Gastrocnemius medialis (tissue), 4 donors: ENCODE data around the gene SPECC1. TPM values are rescaled to one million over a fixed set of nuclear protein-coding genes. Genes with fewer than 3 reads are reported as not detected.

Source experiments
- ATAC-seq, 2 donors: fragments of 150-250 bp; one replicate each; pipeline ENCODE4 v1.9.1; 2016
- DNase-seq, 2 donors: peaks; one replicate each; pipeline ENCODE4 v3.0.0-alpha.2; 2019
- H3K27ac ChIP-seq, 4 donors: fragments of 200-600 bp; sonication (generic); 1 replicate in 1 of 4; 2 replicates in 3 of 4; pipeline ENCODE4 v1.5.1; 2016 to 2018; ENCODE audit warnings: mild to moderate bottlenecking in 2 of 4, moderate library complexity in 1 of 4
- H3K27me3 ChIP-seq, 3 donors: fragments of 200-600 bp; sonication (generic) in 2 of 3; 1 replicate in 1 of 3; 2 replicates in 2 of 3; pipeline versions ENCODE4 v1.5.1 to v1.6.0; 2016 to 2019; ENCODE audit warnings: mild to moderate bottlenecking in 1 of 3, moderate library complexity in 1 of 3
- H3K36me3 ChIP-seq, 2 donors: fragments of 200-600 bp; sonication (generic) in 1 of 2; one replicate each; pipeline ENCODE4 v1.5.1; 2017 to 2018
- H3K4me1 ChIP-seq, 2 donors: fragments of 200-600 bp; sonication (generic) in 1 of 2; one replicate each; pipeline ENCODE4 v1.5.1; 2016 to 2017; ENCODE audit warnings: mild to moderate bottlenecking in 2 of 2
- H3K4me3 ChIP-seq, 4 donors: fragments of 200-600 bp; sonication (generic) in 3 of 4; 1 replicate in 1 of 4; 2 replicates in 3 of 4; pipeline ENCODE4 v1.5.1; 2016 to 2019; ENCODE audit warnings: mild to moderate bottlenecking in 2 of 4
- H3K9me3 ChIP-seq, 3 donors: fragments of 200-600 bp; sonication (generic) in 2 of 3; 1 replicate in 1 of 3; 2 replicates in 2 of 3; pipeline ENCODE4 v1.5.1; 2016 to 2019
- POLR2A ChIP-seq, 2 donors: fragments of 450-650 bp; IDR thresholded peaks; one replicate each; pipeline ENCODE4 v1.6.1; 2017; ENCODE audit warnings: antibody characterized with exemption in 2 of 2, mild to moderate bottlenecking in 2 of 2, moderate library complexity in 2 of 2
- in situ Hi-C, 4 donors: fragments of 200-750 bp; cut with MboI; loops; one replicate each; pipeline versions ENCODE4 v1.15.0 to v1.8.0; 2017; ENCODE audit warnings: low sequenced_read_pairs in 4 of 4
- intact Hi-C: fragments of 100-400 bp; cut with DNase I; formaldehyde crosslinking; loops from one replicate; pipeline ENCODE4 v1.15.1; 2023; ENCODE audit warnings: low total_unique reads
- total RNA-seq, 4 donors: library from RNA; depleted of rRNA; stranded (reverse); fragments of >200 nt; gene quantifications; one replicate each; pipeline versions ENCODE4 v1.1.0 to v1.2.3, GENCODE V29; 2016
- TF ChIP-seq, protein P1 (sequence below), 5 experiments: fragments of 450-650 bp in 3 of 5; fragments of 200-600 bp in 2 of 5; sonication (generic) in 2 of 5; IDR thresholded peaks in 4 of 5; conservative IDR thresholded peaks in 1 of 5; 1 replicate in 4 of 5; 2 replicates in 1 of 5; pipeline ENCODE4 v1.5.1; 2016 to 2019; ENCODE audit warnings: antibody characterized with exemption in 5 of 5, mild to moderate bottlenecking in 3 of 5, moderate library complexity in 3 of 5

SPECC1 gene
- total RNA-seq, 4 donors from 2014 or later, result 6.1 to 17.9 (median 9.5) TPM

DNA sequence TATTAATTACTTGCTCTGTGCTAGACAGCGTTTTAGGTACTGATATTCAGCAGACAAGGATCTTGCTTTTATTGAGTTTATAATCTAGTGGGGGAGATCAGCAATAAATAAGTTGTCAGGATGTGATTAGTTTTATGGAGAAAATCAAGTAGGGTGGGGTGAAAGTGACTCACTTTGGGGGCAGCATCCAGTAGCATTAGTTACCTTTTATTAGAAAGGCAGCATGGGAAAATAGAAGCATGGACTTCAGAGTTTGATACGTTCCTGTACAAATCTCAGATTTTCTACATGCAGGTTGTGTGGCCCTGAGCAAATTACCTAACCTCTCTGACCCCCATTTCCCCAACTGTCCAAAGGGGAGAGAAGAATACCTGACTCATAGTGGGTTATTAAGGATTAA, 42.5 kb downstream of the SPECC1 start:
- in situ Hi-C loops (no loop called here), intact Hi-C loops (no loop called here)
- no peaks in the 10 kb centered on the region for H3K9me3 ChIP-seq
- no peaks in the 10 kb centered on the region for H3K27me3 ChIP-seq
- DNase-seq, result no peak
- H3K36me3 ChIP-seq, result no peaks in the 10 kb centered on the region
- TF ChIP-seq, protein P1, sequence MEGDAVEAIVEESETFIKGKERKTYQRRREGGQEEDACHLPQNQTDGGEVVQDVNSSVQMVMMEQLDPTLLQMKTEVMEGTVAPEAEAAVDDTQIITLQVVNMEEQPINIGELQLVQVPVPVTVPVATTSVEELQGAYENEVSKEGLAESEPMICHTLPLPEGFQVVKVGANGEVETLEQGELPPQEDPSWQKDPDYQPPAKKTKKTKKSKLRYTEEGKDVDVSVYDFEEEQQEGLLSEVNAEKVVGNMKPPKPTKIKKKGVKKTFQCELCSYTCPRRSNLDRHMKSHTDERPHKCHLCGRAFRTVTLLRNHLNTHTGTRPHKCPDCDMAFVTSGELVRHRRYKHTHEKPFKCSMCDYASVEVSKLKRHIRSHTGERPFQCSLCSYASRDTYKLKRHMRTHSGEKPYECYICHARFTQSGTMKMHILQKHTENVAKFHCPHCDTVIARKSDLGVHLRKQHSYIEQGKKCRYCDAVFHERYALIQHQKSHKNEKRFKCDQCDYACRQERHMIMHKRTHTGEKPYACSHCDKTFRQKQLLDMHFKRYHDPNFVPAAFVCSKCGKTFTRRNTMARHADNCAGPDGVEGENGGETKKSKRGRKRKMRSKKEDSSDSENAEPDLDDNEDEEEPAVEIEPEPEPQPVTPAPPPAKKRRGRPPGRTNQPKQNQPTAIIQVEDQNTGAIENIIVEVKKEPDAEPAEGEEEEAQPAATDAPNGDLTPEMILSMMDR (IDR thresholded peaks at IDR 0.05 in 4 of 5, conservative IDR thresholded peaks at IDR 0.05 in 1 of 5), result no peak
- TF ChIP-seq POLR2A (IDR thresholded peaks at IDR 0.05), result no peak
- H3K27ac ChIP-seq, result no peak overlapping the region
- no peaks in the 10 kb centered on the region for H3K4me1 ChIP-seq
- ATAC-seq, result no peak
- H3K4me3 ChIP-seq, result no peak overlapping the region

DNA sequence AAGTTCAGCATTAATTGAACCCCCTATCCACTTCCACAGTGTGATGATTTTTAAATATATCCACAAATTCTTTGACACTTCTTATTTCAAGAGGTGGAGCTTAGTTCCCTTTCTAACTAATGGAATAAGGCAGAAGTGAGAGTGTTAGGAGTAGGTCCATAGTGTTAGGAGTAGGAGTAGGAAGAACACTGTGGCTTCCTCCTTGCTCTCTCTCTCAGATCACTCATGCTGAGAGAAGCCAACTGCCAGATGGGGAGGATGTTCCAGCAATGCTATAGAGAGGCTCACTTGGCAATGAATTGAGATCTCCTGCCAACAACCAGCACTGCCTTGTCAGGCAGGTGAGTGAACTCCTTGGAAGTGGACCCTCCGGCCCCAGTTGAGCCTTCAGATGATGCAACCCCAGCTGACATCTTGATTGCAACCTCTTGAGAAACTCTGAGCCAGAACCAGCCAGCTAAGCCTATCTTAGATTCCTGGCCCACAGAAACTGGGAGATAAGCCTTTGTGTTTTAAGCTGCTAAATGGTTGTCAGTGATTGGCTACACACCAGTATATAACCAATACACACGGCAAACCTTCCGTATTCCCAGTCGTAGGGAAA, 44.3 kb downstream of the SPECC1 start:
- no peak for ATAC-seq

DNA sequence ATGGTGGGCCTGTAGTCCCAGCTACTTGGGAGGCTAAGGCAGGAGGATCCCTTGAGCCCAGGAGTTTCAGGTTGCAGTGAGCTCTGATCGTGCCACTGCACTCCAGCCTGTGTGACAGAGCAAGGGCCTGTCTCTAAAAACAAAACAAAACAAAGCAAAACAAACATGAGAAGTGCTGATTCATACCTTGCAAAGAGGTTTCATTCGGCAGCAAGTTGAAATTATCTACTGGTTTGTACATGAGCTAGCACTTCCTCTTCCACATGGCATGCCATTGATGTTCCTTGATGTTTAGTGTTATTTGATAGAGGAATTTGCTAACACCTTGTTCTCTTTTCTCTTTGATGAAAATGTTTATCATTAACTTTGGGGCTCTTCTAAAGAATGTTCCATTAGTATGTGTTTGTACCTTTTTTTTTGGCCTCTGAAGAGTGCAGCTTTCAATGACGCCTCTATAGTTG, 50.6 kb downstream of the SPECC1 start:
- no peak overlapping the region for H3K4me3 ChIP-seq
- H3K9me3 ChIP-seq, result no peaks in the 10 kb centered on the region
- TF ChIP-seq POLR2A (IDR thresholded peaks at IDR 0.05), result no peak
- TF ChIP-seq, protein P1 (IDR thresholded peaks at IDR 0.05 in 4 of 5, conservative IDR thresholded peaks at IDR 0.05 in 1 of 5), result no peak
- no peak overlapping the region for H3K27ac ChIP-seq
- intact Hi-C loops (no loop called here), in situ Hi-C loops (no loop called here)
- no peaks in the 10 kb centered on the region for H3K36me3 ChIP-seq
- H3K4me1 ChIP-seq, result peaks cover 0 to 4% of the 10 kb centered on the region in 2 donors
- H3K27me3 ChIP-seq, result no peaks in the 10 kb centered on the region
- ATAC-seq (no peak), DNase-seq (no peak)

More for the DNA sequence above, 44.3 kb downstream of the SPECC1 start:
- TF ChIP-seq, protein P1 (IDR thresholded peaks at IDR 0.05 in 4 of 5, conservative IDR thresholded peaks at IDR 0.05 in 1 of 5), result no peak
- no peak for TF ChIP-seq POLR2A (IDR thresholded peaks at IDR 0.05)
- intact Hi-C loops (no loop called here), in situ Hi-C loops (no loop called here)
- Histone ChIP-seq H3K36me3 (no peaks in the 10 kb centered on the region), H3K9me3 (no peaks in the 10 kb centered on the region), H3K27ac (no peak overlapping the region), H3K4me3 (no peak overlapping the region), H3K4me1 (no peaks in the 10 kb centered on the region), H3K27me3 (no peaks in the 10 kb centered on the region)
- no peak for DNase-seq

DNA sequence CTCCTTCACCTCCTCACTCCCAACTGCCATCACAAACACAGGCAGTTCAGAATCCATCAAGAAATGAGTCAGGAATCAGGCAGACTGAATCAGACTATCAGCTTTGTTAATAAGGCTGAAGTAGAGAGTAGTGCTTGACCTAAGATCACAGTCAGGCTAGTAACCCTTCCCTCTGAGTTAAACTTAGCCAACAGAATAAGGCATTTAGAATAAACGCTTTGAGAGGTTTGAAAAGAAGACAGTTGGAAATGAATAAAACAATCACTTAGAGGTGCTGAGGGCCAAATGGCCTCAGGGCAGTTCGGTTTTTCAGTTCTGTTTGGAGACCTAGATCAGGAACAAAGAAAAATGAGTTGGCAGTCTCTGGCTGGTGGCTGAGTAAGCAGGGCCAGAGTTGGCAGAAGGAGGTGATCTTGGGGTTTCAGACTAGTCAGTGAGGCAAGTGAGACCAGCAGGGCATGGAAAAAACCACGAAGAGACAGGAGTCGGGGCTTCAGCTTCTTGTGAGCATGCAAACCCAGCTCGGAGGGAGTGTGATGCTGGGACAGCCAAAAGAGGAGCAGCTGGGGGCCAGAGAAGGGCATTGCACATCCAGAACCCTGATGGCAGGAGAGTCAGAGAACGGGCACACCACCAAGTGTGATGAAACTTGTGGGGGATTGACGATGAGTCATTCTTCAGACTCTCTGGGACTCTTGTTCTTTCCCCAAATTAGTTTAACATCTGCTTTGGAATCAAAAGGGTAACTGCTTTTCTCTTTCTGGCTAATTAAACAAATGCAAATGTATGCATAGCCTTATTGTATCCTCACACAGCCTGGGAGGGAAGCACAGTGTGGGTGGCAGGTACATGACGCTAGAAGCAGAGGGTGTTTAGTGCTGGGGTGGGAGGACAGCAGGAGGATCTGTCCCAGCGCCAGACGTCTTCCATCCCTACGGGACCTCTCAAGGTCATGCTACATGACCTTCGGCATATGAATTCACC, 54.8 kb downstream of the SPECC1 start:
- ATAC-seq (peak; percentile 84 to 90), DNase-seq (peak; percentile 69 to 84)
- intact Hi-C loops (no loop called here), in situ Hi-C loops (no loop called here)
- no peak for TF ChIP-seq POLR2A (IDR thresholded peaks at IDR 0.05)
- TF ChIP-seq, protein P1 (IDR thresholded peaks at IDR 0.05 in 4 of 5, conservative IDR thresholded peaks at IDR 0.05 in 1 of 5), result no peak
- H3K36me3 ChIP-seq, result no peaks in the 10 kb centered on the region
- H3K9me3 ChIP-seq, result no peaks in the 10 kb centered on the region
- H3K27me3 ChIP-seq, result no peaks in the 10 kb centered on the region
- H3K27ac ChIP-seq, result peak overlapping the region; percentile 58 to 77 (median 66)
- H3K4me3 ChIP-seq, result no peak overlapping the region
- peaks cover 4 to 6% of the 10 kb centered on the region in 2 donors for H3K4me1 ChIP-seq
